Suppressor macrophage treated with lipopolysaccharide for 1 hour (primary cell): ENCODE results near the gene APOC3.

Experiments used
- DNase-seq, 3 donors: peaks; one replicate each; pipeline ENCODE4 v3.0.0-alpha.2; 2020 to 2022

APOC3 gene

DNA sequence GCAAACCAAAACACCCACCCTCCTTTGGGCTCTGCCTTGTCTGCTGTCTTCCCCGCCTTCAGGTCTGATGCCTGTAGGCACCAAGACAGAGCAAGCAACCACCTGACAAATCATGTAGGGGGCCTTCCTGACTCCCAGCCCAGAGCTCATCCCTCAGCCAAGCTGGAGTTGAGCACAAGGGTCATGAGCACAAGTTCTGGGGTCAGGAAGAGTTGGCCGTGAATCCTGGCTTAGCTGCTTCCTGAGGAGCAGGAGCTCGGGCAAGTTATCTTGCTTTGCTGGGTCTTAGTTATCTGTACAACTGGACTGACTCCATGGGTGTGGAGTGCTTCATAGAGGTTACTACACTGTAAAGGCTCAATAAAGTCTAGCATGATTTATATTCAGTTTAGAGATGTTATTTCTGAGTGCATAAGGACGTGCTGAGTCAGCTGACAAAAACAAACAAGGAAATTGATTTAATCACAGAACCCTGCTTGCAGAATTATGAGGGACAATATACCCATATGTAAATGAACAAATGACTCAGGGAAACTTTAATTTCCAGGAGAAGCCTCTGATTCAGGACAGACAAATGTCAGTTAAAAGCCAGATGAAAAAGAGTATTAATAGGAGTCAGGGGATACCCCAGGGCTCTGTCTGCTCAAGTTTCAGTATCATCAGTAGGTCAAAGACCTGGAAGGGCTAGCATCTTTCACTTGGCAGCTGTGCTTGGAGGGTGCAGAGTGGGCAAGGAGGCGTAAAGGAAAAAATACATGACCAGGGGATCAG, 22.7 kb downstream of the APOC3 start:
- peak; percentile 23 to 76 (median 52) for DNase-seq

DNA sequence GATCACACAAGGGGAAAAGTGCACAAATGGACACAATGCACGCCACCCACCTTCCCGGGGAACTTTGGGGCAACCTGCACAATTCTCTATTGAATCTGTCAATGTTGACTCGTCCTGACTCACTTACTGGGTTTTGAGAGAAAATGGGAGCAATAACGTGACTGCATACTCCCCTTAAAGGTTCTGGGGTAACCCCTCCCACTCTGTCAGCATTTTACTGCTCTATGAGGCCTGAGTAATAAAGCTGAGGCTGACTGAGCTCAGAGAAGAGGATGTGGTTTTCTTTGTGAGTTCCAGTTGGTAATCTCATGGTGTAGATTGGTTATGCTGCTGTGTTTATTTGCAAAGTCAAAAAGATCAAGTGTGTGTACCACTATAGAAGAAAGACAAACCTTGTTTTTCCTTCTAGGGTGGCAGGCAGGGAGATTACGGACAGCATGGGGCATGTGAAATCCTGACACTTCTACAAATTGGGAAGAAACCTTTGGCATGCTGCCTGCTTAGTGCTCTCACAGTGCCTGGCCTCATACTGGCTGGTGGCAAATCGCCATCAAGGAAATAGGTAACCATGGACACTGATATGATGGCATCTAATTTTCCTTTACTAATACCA, 23.9 kb downstream of the APOC3 start:
- DNase-seq = peak; percentile 85 to 96 (median 93)

DNA sequence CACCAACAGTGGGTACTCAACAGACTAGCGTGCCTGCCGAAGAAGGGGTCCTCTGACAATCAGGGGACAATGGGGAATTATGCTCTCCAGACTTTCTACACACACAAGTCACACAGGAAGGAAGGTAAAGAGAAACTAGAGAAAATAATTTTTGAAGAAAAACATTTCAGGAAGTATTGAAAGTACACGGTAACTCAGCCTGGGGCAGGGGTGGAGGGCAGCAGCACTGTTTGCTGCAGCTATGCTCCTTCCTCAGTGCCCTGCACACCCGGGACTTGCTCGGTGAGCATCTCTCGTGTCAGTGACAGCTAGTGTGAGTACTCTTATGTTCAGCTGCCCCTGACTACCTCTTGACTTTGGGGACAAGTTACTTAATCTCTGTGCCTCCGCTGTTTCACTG, 25.7 kb downstream of the APOC3 start:
- DNase-seq = no peak

DNA sequence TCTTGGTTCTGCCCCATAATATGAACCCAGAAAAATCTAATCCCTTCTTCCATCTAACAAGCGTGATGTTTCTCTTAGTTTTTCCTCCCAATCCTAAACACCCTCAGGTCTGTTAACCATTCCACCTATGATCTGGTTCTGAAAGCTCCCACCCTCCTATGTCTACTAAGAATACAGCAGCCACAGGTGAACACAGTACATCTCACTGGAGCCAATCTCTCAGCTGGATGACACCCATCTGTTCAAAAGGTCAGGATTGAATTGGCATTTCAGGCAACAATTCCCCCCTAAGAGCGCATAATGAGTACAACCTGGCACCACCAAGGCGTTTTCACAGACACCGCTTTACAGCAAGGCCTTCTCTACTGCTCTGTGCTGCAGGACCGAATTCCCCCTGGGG, 26.7 kb downstream of the APOC3 start:
- DNase-seq = no peak

DNA sequence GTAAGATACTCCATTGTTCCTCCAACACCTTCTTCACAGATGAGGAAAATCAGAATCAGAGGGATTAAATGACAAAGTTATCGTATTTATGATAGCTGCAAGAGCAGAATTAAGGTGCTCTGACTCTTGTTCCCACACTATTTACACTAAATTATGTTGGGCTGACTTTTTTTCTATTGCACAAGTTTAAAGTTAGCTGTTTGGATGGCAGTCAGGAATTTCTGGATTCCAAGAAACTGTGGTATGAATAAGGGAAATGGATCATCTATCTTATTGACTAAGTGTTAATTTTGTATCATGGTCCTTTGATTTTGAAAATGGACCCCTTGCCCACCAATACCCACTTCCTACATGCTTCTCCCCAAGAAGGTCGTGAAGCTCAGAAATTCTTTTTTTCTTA, 27.6 kb downstream of the APOC3 start:
- no peak for DNase-seq

DNA sequence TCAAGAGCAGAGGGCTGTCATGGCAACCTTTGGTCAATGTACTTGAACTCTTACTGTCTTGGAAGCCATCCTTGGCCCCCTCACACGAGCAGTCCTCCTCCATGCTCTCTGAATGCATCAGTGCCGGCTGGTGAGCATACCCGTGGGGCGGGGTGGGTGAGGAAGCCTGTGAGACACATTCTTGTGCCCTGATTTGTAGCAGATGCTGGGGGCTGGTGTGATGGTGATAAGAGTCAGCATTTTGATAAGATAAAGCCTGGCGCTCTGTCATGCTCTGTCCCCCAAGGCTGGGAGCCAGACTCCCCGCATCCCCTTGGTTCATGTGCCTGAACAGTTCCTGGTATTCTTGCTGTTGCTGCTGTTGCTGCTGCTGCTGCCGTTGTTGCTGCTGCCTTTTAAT, 28.2 kb downstream of the APOC3 start:
- DNase-seq = no peak

DNA sequence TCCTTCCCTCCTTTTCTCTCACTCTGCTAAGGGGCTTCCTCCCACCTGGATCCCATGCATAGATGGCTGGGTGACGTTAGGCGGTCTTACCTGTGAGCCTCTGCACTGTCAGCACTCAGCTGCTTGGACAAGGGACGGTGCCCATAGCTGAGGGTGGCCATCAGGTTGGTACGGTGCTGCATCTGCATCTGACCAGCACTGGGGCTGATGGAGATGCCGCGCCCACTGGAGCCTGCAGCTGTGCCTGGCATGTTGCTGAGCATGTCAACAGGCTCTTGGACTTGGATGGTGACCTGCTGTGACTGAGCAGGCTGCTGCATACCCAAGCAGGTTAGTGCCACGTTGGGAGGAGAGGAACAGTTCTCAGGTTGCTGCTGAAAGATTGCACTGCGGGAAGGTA, 29.5 kb downstream of the APOC3 start:
- DNase-seq = no peak

DNA sequence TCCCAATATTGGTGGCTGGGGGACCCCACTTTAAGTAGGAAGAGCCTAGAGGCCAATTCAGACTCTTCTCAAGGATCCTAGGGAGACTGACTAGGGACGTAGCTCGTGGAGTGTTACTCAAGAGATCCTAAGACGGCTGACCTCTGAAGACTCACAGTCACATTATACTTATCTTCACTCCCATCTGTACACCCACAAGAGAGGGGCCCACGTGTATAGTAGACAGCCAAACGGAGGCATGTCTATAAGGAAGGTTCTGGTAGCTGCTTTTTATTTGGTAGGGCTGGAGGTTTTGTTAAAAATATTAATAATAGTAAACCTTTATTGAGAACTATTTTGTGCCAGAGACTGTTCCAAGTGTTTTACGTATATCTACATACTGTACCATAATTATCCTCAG, 30.6 kb downstream of the APOC3 start:
- no peak for DNase-seq

DNA sequence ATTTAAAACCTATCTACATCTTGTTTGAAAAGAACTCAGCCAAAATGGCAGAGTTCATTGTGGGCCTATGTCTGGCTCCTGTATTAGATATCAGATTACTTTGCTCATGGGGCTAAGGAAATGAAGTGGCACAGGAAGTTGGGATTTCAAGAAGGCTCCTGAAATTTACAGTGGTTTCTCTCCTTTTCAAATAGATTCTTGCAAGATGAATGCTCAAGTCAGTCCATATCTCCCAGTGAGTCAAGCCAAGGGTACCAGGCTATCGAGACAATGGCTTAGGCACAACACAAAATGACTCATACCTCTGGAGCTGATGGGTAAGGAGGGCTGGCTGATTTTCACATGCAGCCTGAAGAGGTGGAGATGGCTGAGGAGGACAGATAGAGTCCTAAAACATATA, 31.8 kb downstream of the APOC3 start:
- DNase-seq = no peak

DNA sequence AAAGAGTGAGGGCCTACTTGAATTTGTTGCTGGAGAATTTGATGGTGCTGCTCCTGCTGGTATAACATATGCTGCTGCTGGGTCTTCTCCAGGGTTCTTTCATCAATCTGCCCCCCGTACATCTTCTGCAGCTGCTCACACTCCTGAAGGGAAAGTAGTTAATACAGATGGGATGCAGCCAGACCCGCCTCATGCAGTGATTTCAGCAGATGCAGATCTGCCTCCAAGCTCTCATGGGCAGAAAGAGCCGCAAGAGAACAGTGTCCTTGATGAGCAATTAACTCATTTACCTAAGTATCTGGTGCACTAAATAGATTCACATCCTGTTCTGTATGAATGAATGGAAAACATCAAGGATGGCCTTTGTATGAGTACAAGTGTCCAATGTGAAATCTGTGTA, 32.5 kb downstream of the APOC3 start:
- no peak for DNase-seq

DNA sequence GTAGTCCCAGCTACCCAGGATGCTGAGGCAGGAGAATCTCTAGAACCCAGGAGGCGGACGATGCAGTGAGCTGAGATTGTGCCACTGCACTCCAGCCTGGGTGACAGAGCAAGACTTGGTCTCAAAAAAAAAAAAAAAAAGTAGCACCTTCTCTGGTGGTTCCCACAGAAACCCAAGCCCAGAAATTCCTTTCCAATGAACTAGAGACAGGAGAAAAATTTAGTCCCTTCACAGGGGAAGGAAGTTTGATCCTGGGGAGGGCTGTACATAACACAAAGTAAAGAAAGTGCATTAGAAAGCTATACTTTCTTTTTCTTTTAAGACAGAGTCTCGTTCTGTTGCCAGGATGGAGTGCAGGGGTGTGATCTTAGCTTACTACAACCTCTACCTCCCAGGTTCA, 33.2 kb downstream of the APOC3 start:
- no peak for DNase-seq

DNA sequence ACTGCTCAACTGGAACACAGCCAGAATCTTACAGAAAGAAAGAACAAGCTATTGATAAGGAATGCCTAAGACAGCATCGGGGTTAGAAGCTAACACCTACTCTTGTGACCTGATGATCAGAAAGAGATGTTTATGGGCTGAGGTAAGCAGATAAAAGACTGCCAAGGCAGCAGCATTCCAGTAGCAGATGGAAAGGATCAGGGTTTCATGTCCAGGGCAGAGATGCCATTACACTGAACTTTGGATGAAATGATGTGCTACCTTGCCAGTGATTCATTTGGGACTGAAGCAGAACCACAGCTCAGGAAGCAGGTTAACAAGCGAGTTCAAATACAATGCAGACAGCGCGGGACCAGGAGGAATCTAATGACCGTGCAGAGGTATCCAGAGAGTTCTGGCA, 34.8 kb downstream of the APOC3 start:
- DNase-seq = no peak

DNA sequence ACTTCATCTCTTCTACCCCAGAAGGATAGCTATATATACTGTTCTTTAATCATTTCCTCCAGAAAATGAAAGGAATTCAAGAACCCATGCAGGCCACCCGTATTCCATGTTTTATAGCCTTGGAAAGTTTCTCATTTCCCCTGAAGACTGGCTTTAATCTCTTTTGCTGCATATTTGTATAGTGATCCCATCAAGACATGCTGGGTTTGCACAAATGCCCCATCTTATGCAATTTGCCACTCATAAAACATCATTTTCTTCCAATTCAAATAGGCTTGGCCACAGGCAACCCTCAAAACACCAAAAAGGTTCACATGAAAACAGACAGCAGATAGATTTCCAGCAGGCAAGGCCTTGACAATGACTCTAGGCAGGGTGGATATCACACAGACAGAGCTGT, 36.0 kb downstream of the APOC3 start:
- no peak for DNase-seq

DNA sequence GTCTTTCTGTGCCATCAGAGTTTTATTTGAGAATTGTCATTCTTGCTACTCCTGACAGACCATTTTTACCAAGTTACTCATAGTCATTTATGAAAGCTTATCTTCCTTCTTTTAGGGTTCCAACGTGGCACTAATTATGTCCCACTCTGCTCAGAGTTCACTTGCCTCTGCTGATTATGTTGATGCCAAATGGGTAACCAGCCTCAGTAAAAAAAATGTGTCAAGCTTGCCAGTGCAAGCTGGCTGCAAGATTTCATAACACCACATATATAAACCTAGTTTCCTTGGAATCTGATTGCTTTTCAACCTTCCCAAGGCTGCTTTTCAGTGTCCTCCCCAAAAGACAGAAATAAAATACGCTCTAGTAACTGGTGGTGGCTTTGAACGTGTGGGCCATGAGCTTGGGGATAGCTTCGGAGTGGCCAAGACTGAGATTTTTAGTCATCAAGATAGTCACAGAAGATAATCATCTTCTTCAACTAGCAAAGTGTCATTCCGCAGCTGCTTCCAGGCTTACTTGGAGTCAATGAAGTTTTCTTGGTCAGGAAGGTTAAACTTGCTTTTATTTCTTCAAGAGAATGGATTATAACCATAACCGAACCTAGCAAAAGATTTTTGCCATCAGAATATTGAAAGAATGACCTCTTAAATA, 37.2 kb downstream of the APOC3 start:
- no peak for DNase-seq

DNA sequence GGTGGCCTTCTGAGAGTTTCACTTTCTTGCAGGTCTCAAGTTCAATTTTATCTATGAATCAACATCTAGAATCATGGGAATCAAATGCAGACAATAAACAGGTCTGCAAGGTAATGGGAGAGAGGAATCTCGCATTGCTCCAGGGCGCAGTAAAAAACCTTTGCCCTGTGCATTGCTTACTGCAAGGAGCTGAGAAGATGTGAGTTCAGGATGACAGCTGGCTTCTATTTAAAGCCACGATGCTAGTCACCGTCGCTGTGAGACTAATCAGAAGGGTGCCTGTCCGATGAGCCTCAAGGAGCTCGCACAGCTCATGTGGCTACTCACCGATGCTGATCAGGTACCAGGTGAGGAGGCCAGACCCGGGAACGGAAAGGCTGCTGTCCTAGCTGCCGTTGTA, 37.9 kb downstream of the APOC3 start:
- no peak for DNase-seq

DNA sequence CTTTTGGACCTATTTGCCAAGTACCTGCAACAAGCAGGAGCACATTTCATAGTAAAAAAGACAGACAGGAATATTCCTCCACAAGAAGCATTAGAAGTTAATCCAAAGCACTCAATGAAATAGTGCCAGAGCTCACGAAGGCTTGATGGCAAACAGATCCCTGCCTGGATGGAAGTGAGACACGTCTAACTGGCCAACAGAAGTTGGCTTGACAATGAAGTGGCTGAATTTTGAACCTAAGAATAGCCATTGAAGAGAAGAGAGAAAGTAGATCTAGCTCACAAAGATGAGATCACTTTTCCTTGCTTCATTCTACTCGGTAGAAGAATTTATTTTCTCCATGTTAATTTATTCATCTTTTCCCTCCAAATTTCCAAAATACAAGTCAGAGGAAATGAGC, 38.4 kb downstream of the APOC3 start:
- no peak for DNase-seq

DNA sequence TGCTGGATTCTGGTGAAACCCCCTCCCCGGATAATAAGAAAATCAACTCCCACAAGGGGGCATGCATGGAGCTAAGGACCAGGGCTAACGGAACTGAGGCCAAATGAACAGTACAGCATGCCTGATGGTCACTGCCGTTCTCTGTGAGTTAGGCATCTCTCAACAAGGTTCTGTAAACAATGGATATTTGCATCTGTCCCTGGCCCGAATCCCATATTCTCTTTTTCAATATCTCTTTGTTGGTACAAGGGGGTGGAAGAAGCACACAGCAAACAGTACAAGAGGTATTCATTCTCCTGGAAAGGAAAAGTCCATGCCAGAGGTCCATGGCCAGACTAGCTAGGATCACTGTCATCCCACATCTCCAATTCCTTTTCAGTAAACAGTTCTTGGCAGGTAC, 39.9 kb downstream of the APOC3 start:
- DNase-seq = no peak

DNA sequence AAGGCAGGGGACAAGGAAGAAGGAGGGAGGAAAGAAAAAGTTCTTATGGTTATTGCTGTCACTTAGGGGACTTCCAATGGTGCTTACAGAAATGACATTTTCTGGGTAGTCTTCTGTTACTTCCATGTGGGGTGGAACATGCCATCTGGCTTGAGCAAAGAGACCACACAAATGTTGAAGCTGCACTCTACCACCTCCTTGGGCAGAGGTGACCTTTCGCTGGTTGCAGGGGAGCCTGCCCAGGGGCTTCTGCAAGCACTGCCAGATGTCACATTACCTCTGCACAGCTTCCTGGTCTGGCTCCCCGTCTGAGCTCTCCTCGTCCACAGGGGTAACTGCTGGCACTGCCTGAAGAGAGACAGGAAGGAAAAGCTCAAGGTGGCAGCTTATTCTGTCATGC, 40.3 kb downstream of the APOC3 start:
- no peak for DNase-seq

DNA sequence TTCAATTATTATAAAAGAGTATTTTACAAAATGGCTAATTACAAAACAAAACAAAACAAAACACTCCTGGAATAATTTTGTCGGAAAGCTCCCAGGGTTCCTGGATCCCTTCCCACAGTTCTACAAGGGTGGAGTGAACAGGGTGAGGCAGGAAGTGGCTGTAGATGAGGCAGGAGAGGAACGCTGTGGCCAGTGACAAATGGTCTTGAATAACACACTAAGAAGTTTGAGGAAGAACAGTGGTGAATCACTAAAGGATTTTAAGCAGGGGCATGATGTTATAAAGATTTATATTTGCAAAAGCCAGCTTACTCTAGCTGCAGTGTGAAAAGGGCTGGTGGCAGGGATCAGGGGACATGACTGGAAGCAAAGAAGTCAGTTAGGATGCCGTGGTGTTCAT, 41.5 kb downstream of the APOC3 start:
- peak; percentile 39 to 64 (median 61) for DNase-seq

DNA sequence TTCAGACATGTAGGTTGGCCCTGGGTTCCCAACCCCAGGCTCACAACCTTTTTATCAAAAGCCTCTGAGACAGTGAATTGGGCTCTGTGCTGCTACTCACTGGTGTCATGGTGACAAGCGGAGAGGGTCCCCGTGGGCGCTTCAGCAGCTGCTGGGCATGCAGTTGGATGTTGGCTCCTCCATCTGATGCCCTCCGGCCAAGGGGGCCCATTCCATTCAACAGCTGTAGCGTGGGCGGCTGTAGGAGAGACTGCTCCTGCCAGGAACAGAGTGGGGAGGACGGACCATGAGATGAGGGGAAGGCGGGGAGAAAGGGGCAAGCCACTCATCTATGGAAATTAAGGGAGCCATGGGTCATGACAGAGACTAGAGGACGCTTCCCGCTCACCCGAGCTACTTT, 43.7 kb downstream of the APOC3 start:
- DNase-seq = no peak

DNA sequence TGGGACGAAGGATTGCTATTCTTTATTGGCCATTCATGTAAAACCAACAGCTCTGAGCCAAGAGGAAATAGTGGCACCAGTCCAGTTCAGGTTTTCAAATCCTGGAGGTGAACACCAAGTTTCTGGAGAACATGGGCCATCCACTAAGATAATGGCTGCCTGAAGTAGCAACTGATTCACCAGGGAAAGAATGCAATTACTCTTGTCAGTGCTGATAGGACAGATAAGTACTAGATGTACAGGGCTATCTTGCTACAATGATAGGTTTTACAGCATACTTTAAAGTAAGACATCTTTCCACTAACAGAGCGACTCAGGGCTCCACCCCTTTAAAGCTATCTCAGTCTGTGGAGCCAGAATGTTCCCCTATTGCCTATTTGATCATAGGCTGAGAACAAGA, 44.5 kb downstream of the APOC3 start:
- no peak for DNase-seq

DNA sequence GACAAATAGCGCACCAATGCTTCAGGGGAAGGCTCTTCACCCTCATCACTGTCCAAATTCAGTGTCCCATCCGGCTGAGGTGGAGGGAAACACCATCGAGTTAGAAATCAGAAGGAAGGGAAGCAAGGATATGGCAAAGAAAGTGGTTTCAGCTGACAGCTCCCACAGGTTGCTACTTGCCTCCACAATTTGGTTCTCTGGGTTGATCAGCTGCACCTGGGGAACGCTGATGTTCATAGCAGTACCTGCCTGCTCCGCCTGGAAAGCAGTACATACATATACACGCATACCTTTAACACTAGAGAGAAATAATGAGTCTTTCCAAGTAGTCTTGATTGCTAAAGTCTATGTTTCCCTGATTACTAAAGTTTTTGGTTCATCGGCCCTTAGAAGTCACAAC, 45.5 kb downstream of the APOC3 start:
- no peak for DNase-seq

DNA sequence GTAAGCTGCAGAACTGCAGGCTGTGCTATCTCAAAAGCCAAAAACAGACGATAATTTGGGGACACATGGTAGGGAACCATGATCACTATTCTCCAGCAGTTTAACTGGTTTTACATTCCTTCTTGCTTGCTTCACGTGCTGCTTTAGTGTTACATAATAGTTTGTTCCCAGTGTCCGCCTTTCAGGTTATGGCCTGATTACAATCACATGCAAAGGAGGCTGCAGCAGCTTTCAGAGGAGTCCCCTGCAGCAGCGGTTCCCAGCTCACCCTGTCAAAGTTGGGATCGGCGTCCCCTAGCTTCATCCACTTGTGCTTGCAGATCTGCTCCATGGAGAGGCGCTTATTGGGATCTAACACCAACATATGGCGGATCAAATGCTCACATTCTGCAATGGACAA, 46.9 kb downstream of the APOC3 start:
- DNase-seq = no peak

DNA sequence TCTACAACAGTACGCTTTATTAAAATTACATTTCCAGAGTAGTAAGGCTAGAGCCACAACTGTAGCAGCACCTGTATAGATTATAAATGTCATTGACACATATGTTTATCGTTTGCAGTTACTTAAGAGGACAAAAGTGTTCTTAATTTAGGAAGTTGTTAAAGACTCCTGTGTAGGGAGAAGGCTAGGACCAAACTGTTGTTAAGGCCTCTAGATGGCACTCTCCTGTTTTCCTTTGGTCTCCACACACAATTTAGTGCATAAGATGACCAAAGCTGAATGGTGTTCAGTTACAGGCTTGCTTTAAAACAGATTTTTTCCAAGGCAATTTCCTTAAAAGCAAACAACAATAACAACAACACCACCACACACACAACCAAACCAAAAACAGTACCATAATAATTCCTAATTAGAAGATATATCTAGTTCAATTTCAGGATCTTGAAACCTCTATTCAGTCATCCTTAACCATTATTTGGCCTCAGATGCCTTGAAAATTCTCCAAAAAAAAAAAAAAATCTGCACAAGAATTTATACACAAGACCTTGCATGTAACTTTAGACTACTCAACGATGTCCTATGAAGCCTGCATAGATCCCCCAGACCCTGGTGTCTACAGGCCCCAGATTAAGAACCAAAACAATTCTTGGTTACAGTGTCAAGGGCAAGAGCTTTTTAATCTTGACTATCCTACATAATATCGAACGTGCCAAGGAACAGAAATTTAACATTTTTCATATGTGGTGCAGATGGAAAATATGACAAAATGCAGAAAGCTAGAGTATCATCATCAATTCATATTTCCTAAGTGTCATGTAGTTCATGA, 50.3 kb downstream of the APOC3 start:
- DNase-seq = peak; percentile 64 to 83 (median 76)
